GM12873 (cell line): ENCODE measurements around the gene PTTG1IP.

Experiments
- TF ChIP-seq, protein P1 (sequence below): IDR thresholded peaks from 2 replicates; pipeline ENCODE4 v1.5.1; 2012; ENCODE audit warnings: low read depth, mild to moderate bottlenecking, moderate library complexity, low read length, control low read depth; ENCODE audit not compliant: insufficient read depth; ENCODE audit errors: missing control alignments

Gene PTTG1IP

DNA sequence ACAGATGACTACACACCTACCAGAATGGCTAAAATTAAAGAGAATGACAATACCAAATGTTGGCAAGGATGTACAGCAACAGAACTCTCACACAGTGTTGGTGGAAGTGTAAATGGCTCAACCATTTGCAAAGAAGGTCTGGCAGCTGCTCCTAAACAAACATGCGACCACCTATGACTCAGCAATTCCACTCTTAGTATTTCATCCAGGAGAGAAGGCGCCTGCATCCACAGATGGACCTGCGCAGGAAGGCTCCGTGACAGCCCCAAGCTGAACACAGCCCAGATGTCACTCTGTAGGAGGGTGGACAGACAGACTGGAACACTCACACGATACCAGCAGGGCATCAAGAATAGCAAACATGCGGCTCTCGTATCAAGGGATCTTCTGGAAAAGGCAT lies 6.7 kb downstream of the PTTG1IP start:
- TF ChIP-seq, protein P1, sequence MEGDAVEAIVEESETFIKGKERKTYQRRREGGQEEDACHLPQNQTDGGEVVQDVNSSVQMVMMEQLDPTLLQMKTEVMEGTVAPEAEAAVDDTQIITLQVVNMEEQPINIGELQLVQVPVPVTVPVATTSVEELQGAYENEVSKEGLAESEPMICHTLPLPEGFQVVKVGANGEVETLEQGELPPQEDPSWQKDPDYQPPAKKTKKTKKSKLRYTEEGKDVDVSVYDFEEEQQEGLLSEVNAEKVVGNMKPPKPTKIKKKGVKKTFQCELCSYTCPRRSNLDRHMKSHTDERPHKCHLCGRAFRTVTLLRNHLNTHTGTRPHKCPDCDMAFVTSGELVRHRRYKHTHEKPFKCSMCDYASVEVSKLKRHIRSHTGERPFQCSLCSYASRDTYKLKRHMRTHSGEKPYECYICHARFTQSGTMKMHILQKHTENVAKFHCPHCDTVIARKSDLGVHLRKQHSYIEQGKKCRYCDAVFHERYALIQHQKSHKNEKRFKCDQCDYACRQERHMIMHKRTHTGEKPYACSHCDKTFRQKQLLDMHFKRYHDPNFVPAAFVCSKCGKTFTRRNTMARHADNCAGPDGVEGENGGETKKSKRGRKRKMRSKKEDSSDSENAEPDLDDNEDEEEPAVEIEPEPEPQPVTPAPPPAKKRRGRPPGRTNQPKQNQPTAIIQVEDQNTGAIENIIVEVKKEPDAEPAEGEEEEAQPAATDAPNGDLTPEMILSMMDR = no peak

GRCh38 chr21:44865561-44866280 lies 7.8 kb downstream of the PTTG1IP start:
- TF ChIP-seq, protein P1 = no peak

GRCh38 chr21:44862869-44863685 lies 10.4 kb downstream of the PTTG1IP start:
- TF ChIP-seq, protein P1 = no peak

- TF ChIP-seq, protein P1 = no peak
Measured at GRCh38 chr21:44858791-44859190, 14.7 kb downstream of the PTTG1IP start.

GRCh38 chr21:44858291-44858690 lies 15.2 kb downstream of the PTTG1IP start:
- TF ChIP-seq, protein P1 = no peak

GRCh38 chr21:44857127-44857892 lies 16.2 kb downstream of the PTTG1IP start:
- TF ChIP-seq, protein P1 = no peak

GRCh38 chr21:44856131-44856530 lies 17.4 kb downstream of the PTTG1IP start:
- TF ChIP-seq, protein P1 = no peak
